ENCODE measurements around the gene CDCA5. TPM values are rescaled to one million over a fixed set of nuclear protein-coding genes. Genes with fewer than 3 reads are reported as not detected.

CDCA5 gene
- total RNA-seq, 1 donor from 2014 or later: 3.7 TPM

DNA sequence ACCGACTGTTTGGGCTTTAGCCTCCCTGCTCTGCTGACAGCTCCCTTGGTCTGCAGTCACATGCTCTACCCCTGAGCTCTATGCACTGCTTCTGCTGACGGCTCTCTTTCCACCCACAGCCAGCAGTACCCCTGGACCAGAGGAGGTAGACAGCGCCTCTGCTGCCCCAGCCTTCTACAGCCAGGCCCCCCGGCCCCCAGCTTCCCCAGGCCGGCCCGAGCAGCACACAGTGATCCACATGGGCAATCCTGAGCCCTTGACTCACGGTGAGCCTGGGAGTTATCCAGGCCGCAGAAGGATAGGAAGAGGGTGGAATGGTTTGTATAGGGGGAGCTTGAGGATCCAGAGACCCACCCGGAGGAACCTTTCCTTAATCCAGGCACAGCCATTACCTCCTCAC, 3.0 kb upstream of the CDCA5 start:
- Histone ChIP-seq H3K27me3 (no peaks in the 10 kb centered on the region), H3K4me1 (peaks cover 18% of the 10 kb centered on the region), H3K9me3 (no peaks in the 10 kb centered on the region), H3K27ac (no peak overlapping the region), H3K36me3 (peaks cover 0 to 17% of the 10 kb centered on the region in 2 donors), H3K4me3 (no peak overlapping the region)
- intact Hi-C loops (cut with DNase I): no loop called here
- TF ChIP-seq POLR2A (IDR thresholded peaks at IDR 0.05) (no peak), POLR2AphosphoS5 (IDR thresholded peaks at IDR 0.05; ENCODE audit: insufficient read depth in 1 of 2, low read depth in 1 of 2) (no peak)
- TF ChIP-seq, protein P1, sequence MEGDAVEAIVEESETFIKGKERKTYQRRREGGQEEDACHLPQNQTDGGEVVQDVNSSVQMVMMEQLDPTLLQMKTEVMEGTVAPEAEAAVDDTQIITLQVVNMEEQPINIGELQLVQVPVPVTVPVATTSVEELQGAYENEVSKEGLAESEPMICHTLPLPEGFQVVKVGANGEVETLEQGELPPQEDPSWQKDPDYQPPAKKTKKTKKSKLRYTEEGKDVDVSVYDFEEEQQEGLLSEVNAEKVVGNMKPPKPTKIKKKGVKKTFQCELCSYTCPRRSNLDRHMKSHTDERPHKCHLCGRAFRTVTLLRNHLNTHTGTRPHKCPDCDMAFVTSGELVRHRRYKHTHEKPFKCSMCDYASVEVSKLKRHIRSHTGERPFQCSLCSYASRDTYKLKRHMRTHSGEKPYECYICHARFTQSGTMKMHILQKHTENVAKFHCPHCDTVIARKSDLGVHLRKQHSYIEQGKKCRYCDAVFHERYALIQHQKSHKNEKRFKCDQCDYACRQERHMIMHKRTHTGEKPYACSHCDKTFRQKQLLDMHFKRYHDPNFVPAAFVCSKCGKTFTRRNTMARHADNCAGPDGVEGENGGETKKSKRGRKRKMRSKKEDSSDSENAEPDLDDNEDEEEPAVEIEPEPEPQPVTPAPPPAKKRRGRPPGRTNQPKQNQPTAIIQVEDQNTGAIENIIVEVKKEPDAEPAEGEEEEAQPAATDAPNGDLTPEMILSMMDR (IDR thresholded peaks at IDR 0.05): no peak
- DNase-seq (ENCODE audit: extremely low spot score in 2 of 2): no peak

DNA sequence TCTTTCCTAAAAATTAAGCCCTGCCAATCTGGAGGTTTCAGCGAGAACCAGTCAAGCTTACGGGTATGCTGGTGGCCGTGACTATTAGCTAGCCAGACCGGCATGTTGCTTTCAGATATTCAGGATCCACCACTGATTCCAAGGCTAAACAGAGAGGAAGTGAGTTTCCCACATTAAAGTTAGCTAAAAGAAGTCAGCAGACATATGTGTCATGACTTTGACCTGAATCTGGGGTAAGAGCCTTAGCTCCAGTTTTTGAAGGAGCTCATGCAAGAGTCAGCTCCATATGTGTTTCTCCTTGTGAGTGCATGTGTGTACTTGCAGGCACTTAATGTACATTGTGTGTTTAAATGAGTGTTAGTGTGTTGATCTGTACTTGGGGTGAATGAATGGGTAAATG, 1.6 kb upstream of the CDCA5 start:
- intact Hi-C loops (cut with DNase I): no loop called here
- peaks cover 0 to 17% of the 10 kb centered on the region in 2 donors for H3K36me3 ChIP-seq
- no peak for DNase-seq (ENCODE audit: extremely low spot score in 2 of 2)
- no peak overlapping the region for H3K27ac ChIP-seq
- no peaks in the 10 kb centered on the region for H3K27me3 ChIP-seq
- no peak for TF ChIP-seq POLR2AphosphoS5 (IDR thresholded peaks at IDR 0.05; ENCODE audit: insufficient read depth in 1 of 2, low read depth in 1 of 2)
- TF ChIP-seq, protein P1 (IDR thresholded peaks at IDR 0.05): no peak
- no peak for TF ChIP-seq POLR2A (IDR thresholded peaks at IDR 0.05)
- no peaks in the 10 kb centered on the region for H3K9me3 ChIP-seq
- peaks cover 18% of the 10 kb centered on the region for H3K4me1 ChIP-seq
- no peak overlapping the region for H3K4me3 ChIP-seq

DNA sequence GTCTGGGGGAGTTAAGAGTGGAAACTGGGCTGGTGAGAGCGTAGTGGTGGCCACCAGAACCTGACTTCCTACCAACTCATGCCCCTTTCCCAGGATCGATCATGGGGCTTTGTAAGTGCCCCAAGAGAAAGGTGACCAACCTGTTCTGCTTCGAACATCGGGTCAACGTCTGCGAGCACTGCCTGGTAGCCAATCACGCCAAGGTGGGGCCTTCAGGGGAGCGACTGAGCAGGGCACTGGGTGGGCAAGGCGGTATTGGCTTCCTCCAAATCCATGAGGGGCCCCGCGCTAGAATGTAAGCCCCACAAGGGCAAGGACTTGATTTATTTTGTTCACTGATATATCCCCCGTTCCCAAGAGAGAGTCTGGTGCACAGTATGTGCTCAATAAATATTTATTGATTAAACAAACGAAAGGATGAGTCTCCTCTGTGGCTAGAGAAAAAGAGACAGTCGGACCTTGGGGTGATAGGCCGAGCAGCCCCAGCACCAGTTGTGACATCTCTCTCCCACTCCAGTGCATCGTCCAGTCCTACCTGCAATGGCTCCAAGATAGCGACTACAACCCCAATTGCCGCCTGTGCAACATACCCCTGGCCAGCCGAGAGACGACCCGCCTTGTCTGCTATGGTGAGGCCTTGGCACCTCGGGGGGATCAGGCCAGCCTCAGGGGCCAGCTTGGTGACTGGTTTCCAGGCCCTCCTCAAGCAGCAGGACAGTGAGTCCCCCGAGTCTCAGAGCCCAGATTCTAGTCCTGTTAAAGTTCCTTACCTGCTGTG, 947 bp upstream of the CDCA5 start:
- intact Hi-C loops (cut with DNase I): no loop called here
- Histone ChIP-seq H3K4me3 (peak overlapping the region; percentile 59 to 77), H3K36me3 (peaks cover 0 to 17% of the 10 kb centered on the region in 2 donors), H3K27ac (peak overlapping the region; percentile 87), H3K4me1 (peaks cover 18% of the 10 kb centered on the region), H3K9me3 (no peaks in the 10 kb centered on the region), H3K27me3 (no peaks in the 10 kb centered on the region)
- TF ChIP-seq POLR2AphosphoS5 (IDR thresholded peaks at IDR 0.05; ENCODE audit: insufficient read depth in 1 of 2, low read depth in 1 of 2) (no peak), POLR2A (IDR thresholded peaks at IDR 0.05) (no peak)
- TF ChIP-seq, protein P1 (IDR thresholded peaks at IDR 0.05): no peak
- no peak for DNase-seq (ENCODE audit: extremely low spot score in 2 of 2)

DNA sequence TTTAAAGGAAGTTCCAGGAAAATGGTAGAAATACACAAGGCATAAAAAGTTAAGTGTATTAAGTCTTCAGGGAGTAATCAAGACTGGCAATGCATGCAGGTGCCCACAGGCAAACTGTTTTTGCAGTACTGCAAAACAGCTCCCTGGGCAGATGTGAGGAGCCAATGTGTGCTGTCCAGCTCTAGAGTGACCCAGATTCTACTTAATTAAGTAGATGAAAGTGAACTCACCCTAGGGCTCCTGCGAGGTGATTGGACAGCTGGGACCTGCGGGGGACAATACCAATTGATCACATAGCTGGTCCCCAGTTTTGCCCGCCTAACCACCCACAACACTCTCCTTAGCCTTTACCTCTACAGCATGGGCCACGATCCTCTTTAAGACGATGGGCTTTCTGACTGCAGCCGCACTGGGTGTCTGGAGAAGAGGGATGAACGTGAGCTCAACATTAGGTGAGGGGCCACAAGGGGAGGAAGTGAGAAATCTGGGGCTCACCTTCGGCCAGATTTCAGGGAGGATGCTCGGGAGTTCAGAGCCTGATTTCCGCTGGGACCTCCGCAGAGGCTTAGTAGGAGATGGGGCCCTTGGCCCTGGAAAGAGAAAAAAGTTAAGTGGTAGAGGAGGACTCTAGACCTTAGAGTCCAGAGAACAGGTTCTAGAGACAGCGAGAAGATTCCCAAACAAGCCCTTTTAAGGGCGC, 556 bp downstream of the CDCA5 start:
- Histone ChIP-seq H3K27ac (peak overlapping the region; percentile 87), H3K27me3 (no peaks in the 10 kb centered on the region), H3K9me3 (no peaks in the 10 kb centered on the region), H3K4me1 (peaks cover 18% of the 10 kb centered on the region), H3K36me3 (peaks cover 0 to 17% of the 10 kb centered on the region in 2 donors), H3K4me3 (peak overlapping the region; percentile 59 to 77)
- intact Hi-C loops (cut with DNase I): no loop called here
- DNase-seq (ENCODE audit: extremely low spot score in 2 of 2): no peak
- TF ChIP-seq POLR2AphosphoS5 (IDR thresholded peaks at IDR 0.05; ENCODE audit: insufficient read depth in 1 of 2, low read depth in 1 of 2) (no peak), POLR2A (IDR thresholded peaks at IDR 0.05) (no peak)
- TF ChIP-seq, protein P1 (IDR thresholded peaks at IDR 0.05): no peak
